Mesodermal cell (in vitro differentiated cells): ENCODE data around the gene SULT4A1.
A peak's percentile ranks its signal among the peaks of the same experiment; 100 is the strongest.

Experiments used
- H3K27ac ChIP-seq: 2 replicates; pipeline ENCODE4 v1.7.0; 2013; ENCODE audit warnings: mild to moderate bottlenecking, low read depth, low read length, moderate library complexity; ENCODE audit not compliant: severe bottlenecking
- H3K36me3 ChIP-seq: 2 replicates; pipeline ENCODE4 v1.7.1; 2013; ENCODE audit warnings: mild to moderate bottlenecking, low read length, moderate library complexity; ENCODE audit not compliant: control insufficient read depth, insufficient read depth
- H3K4me1 ChIP-seq: one replicate; pipeline ENCODE4 v1.7.1; 2013; ENCODE audit warnings: mild to moderate bottlenecking, low read length; ENCODE audit not compliant: insufficient read depth, control insufficient read depth, poor library complexity, severe bottlenecking
- H3K4me3 ChIP-seq: 2 replicates; pipeline ENCODE4 v1.7.0; 2013; ENCODE audit warnings: low read length, control low read depth, mild to moderate bottlenecking; ENCODE audit not compliant: insufficient read depth, poor library complexity, severe bottlenecking; ENCODE audit errors: extremely low read depth
- H3K9me3 ChIP-seq: 2 replicates; pipeline ENCODE4 v1.7.1; 2013; ENCODE audit warnings: mild to moderate bottlenecking, low read length, moderate library complexity; ENCODE audit not compliant: control insufficient read depth
- WGBS, 2 experiments: methylation state at CpG; one replicate each; pipeline ENCODE4 v1.1.5; 2013; ENCODE audit warnings: missing lambda C conversion rate in 2 of 2; ENCODE audit not compliant: insufficient coverage in 2 of 2; 5-methylcytosine and 5-hydroxymethylcytosine counted together

SULT4A1 gene

GRCh38 chr22:43827003-43827735, 35.1 kb downstream of the SULT4A1 start:
- peak overlapping the region; percentile 51 for H3K27ac ChIP-seq
- H3K4me1 ChIP-seq: peaks cover 4% of the 10 kb centered on the region
- peaks cover 8% of the 10 kb centered on the region for H3K36me3 ChIP-seq
- 90 to 91% methylated on average over 10 of the region's 13 CpGs for WGBS, 2 experiments
- no peaks in the 10 kb centered on the region for H3K9me3 ChIP-seq
- H3K4me3 ChIP-seq: no peak overlapping the region

DNA sequence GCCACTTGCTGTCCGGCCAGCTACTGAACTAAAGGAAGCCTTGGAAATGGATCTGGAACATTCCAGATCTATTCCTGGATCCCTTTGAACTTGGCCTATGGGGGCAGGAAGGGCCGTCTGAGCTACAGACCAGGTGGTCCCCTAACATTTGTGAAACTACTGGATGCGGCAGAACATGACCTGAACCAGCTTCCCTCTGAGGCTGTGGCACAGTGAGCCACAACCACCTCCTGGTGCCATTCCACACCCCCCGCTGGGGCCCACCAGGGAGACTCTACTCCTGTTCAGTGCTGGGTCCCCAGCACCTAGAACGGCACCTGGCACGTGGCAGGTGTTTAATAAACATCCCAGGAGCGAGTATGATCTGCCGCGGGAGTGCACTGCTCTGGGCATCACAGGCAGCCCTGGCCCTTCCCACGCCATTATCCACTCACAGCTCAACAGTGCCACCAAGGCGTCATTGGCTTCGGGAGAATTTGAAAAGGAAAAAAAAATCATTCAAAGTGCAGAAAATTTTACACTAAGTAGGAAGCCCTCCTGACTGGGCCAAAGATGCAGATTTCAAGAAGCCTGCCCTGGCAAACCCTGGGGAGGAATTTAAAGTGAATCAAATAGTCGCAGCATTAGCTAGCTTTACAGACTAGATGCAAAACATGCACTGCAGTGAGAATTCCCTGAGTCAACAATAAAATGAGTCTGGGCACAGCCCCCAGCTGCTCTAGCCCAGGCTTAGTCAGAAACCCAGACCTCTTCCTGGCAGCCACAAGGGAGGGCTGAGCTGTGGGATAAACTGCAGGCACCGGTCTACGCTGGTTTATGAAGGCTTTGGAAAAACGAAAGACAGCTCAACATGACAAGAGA, 35.9 kb downstream of the SULT4A1 start:
- Histone ChIP-seq H3K4me1 (peaks cover 4% of the 10 kb centered on the region), H3K36me3 (peaks cover 3% of the 10 kb centered on the region), H3K9me3 (no peaks in the 10 kb centered on the region), H3K27ac (peak overlapping the region; percentile 51), H3K4me3 (no peak overlapping the region)
- WGBS, 2 experiments: 79 to 80% methylated on average over 10 to 13 of the region's 16 CpGs

DNA sequence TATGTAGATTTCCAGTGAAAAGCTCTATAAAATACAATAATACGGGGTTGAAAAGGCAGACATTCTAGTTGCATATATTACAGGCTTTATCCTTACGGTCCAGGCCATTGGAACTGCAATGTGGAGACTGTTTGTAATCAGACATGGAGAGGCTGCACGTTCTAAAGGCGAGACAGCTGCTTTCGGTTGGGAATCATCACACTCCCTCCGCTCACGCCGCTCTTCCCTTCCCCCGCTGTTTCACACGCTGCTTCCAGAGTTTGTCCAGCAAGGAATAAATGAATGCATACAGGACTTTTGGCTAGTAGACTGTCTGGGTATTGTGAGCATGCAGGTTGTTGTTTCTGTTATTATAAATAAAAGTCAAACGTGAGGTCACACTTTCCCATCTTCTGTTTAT, 36.7 kb downstream of the SULT4A1 start:
- peaks cover under 1% of the 10 kb centered on the region for H3K36me3 ChIP-seq
- no peak overlapping the region for H3K4me3 ChIP-seq
- peaks cover 4% of the 10 kb centered on the region for H3K4me1 ChIP-seq
- 94 to 97% methylated on average over 8 to 9 of the region's 11 CpGs for WGBS, 2 experiments
- H3K27ac ChIP-seq: no peak overlapping the region
- no peaks in the 10 kb centered on the region for H3K9me3 ChIP-seq

- WGBS, 2 experiments: 89 to 90% methylated on average over 21 to 26 of the region's 26 CpGs
- Histone ChIP-seq H3K27ac (no peak overlapping the region), H3K9me3 (no peaks in the 10 kb centered on the region), H3K36me3 (no peaks in the 10 kb centered on the region), H3K4me1 (peaks cover 4% of the 10 kb centered on the region), H3K4me3 (no peak overlapping the region)
These were observed 37.4 kb downstream of the SULT4A1 start for GRCh38 chr22:43824724-43825420.

DNA sequence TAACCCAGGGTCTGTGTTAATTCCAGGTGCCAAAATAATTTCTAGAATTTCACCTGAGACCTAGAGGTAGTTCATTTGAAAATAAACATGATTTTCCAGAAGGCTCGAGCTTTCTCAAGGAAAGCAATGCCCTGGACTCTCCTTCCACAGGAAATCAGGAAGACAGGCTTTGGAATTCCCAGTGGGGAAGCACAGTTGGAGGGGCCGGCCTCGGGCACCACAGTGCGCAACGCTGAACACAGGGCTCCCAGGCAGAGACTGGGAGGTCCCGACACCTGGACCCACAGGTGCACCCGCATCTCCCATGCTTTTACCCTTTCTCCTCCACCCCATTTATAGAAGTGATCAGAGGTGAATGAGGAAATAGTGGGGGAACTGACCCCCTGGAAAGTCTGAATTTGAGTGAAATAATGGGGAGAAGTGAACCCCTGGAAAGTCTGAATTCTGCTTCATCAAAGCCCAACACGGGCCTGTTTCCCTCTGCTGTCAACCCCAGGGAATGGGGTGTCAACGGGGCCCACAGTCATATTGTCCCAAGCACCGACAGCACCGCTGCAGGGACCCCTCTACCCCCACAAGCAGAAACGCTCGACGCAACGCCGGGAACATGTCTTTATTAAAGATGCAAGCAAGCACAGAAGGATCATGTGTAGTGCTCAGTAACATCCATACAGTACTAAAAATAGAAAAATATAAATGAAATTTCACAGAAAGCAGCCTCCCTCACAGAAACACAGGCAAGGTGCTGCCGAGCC, 38.2 kb downstream of the SULT4A1 start:
- Histone ChIP-seq H3K36me3 (no peaks in the 10 kb centered on the region), H3K9me3 (no peaks in the 10 kb centered on the region), H3K4me1 (peaks cover 4% of the 10 kb centered on the region), H3K4me3 (no peak overlapping the region), H3K27ac (no peak overlapping the region)
- WGBS, 2 experiments: 85 to 86% methylated on average over 10 to 15 of the region's 17 CpGs

DNA sequence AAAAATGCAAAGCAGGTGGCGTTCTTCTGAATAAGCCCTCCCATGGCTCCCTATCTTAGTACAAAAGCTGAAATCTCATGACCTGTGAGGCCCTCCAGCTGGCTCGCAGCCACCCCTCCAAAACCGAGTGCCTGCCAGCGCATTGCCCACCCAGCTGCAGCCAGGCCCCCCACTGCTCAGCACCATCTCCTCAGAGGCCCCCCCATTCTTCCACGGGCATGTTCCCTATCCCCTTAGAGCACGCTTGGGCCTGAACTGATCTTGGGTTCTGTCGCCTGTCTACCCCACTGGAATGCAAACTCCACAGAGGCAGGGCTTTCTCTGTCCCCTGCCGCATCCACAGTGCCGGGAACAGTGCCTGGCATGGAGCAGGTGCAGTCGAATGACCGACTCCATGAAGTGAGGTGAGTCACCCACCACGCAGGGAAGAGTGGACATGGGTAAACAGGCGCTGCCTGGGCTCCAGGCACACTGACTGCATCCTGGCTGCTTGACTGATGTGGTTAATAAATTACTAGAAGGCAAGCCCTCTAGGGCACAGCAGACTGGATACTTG, 38.9 kb downstream of the SULT4A1 start:
- WGBS, 2 experiments: 77 to 85% methylated on average over 12 to 13 of the region's 13 CpGs
- Histone ChIP-seq H3K4me3 (no peak overlapping the region), H3K36me3 (no peaks in the 10 kb centered on the region), H3K4me1 (peaks cover 4% of the 10 kb centered on the region), H3K27ac (no peak overlapping the region), H3K9me3 (no peaks in the 10 kb centered on the region)

DNA sequence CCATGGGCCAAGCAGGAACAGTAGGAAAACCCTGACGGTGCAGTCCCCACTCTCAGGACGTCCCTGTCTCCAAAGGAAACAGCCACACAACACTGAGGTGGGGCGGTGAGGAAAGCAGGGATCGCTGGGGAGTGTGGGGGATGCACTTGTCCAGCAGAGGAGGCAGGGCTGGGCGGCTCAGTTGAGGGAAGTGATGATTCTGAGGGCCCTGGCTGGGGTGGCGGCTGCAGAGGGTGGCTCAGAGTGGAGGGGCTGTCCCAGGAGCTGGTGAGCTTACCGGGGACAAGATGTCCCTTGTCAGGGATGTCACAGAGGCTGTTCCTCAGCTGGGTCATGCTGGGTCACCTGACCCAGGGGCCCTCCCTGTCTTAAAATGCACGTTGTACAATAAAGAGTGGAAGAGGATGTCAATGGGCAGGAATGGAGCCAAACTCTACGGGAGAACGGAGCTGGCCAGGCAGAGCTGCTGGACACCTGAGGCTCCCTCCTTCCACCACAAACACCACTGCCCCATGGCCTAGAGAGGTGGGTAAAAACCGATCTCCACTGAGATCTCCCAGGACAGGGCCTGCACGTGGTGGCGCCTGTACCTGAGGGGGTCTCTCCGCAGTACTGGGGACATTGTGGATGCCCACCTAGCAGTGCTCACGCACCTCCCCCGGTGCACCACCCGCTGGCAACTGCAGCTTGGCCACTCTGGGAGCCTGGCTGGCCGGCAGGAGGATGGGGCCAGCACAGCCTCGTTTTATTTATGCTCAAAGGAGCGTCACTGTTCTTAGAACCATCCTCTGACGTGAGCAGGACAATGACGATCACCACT, 40.5 kb downstream of the SULT4A1 start:
- Histone ChIP-seq H3K4me3 (no peak overlapping the region), H3K36me3 (no peaks in the 10 kb centered on the region), H3K4me1 (peaks cover 2% of the 10 kb centered on the region), H3K9me3 (no peaks in the 10 kb centered on the region), H3K27ac (no peak overlapping the region)
- 88 to 89% methylated on average over 19 to 20 of the region's 22 CpGs for WGBS, 2 experiments

DNA sequence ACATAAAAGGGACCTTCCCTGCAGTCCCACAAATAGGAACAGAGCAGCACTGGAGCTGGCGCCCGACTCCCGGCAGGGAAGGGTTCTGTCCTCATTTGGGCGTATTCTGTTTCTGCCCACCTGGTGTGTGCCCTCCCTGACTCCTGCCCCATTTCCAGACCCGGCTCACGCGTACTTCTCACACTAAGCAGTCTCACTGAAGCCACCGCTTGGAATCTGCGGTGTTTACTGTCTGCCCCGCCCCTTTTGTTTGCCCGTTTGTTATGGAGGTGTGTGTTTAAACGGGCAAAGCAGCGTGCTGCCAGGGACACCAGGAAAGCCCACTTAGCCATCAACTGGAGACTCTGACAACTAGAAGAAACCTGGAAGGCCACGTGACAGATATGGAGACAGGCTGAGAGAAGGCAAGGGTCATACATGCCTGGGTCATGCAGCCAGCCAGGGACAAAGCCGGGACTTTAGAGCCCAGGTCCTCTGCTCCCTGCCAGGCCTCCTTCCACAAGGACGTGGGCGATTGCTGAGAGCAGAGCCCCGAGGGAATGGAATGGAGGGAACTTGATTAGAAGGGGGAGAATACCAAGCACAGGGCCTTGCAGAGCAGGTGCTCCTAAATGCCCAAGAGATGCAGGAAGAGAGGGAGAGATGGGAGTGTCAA, 41.5 kb downstream of the SULT4A1 start:
- 80 to 85% methylated on average over 10 to 13 of the region's 18 CpGs for WGBS, 2 experiments
- no peak overlapping the region for H3K4me3 ChIP-seq
- no peak overlapping the region for H3K27ac ChIP-seq
- no peaks in the 10 kb centered on the region for H3K36me3 ChIP-seq
- no peaks in the 10 kb centered on the region for H3K4me1 ChIP-seq
- no peaks in the 10 kb centered on the region for H3K9me3 ChIP-seq

GRCh38 chr22:43819931-43820640, 42.2 kb downstream of the SULT4A1 start:
- Histone ChIP-seq H3K27ac (no peak overlapping the region), H3K36me3 (no peaks in the 10 kb centered on the region), H3K4me3 (no peak overlapping the region), H3K9me3 (no peaks in the 10 kb centered on the region), H3K4me1 (no peaks in the 10 kb centered on the region)
- WGBS, 2 experiments: 93 to 96% methylated on average over 9 to 11 of the region's 13 CpGs
